ENCODE results near the gene PPP1R16B. TPM values are rescaled to one million over a fixed set of nuclear protein-coding genes. Genes with fewer than 3 reads are reported as not detected.
A peak's percentile ranks its signal among the peaks of the same experiment; 100 is the strongest.

Gene PPP1R16B
- polyA plus RNA-seq, 1 donor: 4.8 TPM

DNA sequence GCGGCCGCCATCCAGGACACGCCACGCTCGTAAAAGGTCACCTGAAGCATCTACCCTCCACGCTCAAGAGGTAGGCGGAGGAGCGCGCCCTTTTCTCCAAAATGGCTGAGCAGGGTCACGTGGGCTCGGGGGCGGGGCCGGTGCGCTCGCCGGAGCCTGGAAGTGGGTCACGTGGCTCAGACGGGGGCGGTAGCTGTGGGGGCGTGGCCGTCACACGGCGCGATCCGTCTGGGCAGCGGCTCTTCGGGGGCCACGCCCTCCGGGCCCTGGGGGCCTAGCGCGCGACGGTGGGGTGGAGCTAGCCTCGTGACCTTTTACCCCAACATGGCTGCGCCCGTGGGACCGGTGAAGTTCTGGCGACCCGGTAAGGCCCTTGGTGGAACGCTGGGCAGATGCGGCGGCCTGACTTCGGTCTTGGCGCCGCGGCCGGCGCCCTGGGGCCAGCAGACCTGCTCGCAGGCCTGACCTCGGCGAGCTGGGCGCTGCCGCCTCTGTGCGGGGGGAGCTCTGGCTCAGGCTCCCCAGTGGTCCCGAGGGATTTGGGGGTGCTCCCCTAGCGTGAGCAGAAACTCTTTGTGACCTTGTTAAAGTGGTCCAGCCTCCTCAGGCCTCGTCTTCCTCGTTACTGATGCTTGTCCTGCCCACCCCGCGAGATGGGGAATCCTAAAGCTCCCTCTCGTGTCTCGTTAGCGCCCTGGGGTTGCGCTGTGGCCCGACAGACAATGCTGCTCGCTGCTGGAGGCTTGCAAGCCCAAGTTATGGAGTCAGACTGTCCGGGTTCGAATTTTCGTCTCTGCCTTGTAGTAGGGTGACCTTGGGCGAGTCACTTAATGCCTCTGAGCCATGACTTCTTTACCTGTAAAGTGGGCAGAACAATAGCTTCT, 156.8 kb downstream of the PPP1R16B start, which contains the start of gene DHX35:
Gene DHX35, plus strand, starts transcription at position 301 of the 884 bp plus-strand sequence. Its CDS starts 24 bp downstream, at position 325.
- DNase-seq (ENCODE audit: low read depth): peak; percentile 93

DNA sequence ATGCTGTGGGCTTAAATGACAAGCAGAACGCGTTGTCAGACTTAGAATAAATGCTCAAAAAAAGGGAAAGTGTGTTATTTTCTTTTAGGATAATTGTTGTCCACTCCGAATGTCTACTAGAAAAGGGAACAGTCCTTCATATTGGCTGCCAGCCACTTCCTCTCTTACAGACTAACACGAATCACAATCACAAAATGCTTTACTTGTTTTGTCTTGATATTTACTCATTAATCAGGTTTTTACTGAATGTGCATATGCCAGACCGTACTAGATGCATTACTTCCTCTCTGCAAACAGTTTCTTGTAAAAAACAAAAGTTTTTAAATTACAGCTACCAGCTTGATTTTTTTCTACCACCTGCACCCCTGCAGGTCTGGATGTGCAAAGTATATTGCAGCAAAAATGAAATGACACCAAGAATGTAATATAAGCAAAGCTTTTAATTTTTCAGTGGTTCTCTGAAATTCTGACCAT, 157.5 kb downstream of the PPP1R16B start:
- no peak for DNase-seq (ENCODE audit: low read depth)

DNA sequence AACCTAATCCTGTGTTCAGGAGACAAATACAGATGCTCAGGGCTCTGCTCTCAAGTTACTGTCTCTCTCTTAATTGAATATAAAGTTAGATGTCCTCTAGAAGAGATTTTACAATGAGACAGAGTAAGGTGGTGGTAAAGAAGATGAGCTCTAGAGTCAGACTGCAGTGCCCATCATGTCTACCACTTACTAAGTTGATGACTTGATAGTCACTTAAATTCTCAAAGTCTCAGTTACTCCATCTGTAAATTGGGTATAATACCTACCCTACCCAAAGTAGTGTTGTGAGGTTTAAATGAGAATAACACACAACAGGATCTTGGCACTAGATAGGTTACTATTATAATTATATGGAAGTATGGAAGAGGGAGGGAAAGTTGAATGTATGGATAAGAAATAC, 158.2 kb downstream of the PPP1R16B start:
- no peak for DNase-seq (ENCODE audit: low read depth)

- no peak for DNase-seq (ENCODE audit: low read depth)
Measured at GRCh38 chr20:38965264-38965663, 159.8 kb downstream of the PPP1R16B start.

GRCh38 chr20:38968090-38968489, 162.6 kb downstream of the PPP1R16B start:
- no peak for DNase-seq (ENCODE audit: low read depth)

DNA sequence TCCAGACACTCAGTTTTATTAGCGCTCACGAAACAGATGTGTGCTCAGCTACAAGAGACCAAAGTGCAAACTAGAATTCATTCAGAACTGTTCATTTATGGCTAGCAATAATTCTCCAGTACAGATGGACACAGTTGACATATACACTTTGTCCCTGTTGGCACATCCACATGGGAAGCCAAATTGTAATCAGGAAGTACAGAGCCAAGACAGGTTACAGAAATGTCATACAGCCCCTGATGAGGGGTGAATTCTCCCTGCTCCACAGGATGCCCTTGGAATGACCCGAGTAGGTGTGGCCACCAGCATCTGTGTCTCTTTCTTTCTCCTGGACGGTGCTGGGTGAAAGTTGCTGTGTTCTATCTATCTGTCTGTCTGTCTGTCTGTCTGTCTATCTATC, 164.2 kb downstream of the PPP1R16B start:
- no peak for DNase-seq (ENCODE audit: low read depth)

DNA sequence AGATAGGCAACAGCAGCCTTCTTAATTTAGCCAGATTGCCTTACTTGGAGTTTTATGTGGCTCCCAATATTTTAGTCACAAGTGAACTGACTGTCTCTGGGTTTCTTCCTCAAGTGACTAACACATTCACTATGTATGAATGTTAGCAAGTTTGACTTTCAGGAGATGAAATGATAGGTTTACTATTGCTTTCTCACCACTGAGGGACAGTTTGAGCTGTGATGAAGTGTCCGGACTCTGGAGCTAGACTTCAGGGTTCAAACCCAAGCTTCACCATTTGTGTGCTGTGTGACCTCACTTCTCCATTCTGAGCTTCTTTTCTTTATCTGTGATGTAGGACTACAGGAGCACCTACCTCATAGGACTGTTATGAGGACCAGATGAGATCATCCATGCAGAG, 164.8 kb downstream of the PPP1R16B start:
- DNase-seq (ENCODE audit: low read depth): no peak

Other genes starting within 250 kb of the PPP1R16B start
- not detected for gene ADIG, start 224.5 kb upstream of the PPP1R16B start, polyA plus RNA-seq (ENCODE audit: insufficient read length)
- not detected for gene ARHGAP40, start 203.9 kb upstream of the PPP1R16B start, polyA plus RNA-seq (ENCODE audit: insufficient read length)
- not detected for gene SLC32A1, start 81.2 kb upstream of the PPP1R16B start, polyA plus RNA-seq (ENCODE audit: insufficient read length)
- 5.9 TPM for gene ACTR5, start 57.2 kb upstream of the PPP1R16B start, polyA plus RNA-seq (ENCODE audit: insufficient read length)
- gene FAM83D, start 120.7 kb downstream of the PPP1R16B start, polyA plus RNA-seq (ENCODE audit: insufficient read length): 5.5 TPM
- gene DHX35, start 156.6 kb downstream of the PPP1R16B start, polyA plus RNA-seq (ENCODE audit: insufficient read length): 8.3 TPM